K562 (cell line): ENCODE measurements around the gene CCND3. TPM values are rescaled to one million over a fixed set of nuclear protein-coding genes. Genes with fewer than 3 reads are reported as not detected.

Experiments used
- BDP1 ChIP-seq: IDR thresholded peaks from 3 replicates; pipeline ENCODE4 v1.6.1; 2011; ENCODE audit not compliant: insufficient read length, insufficient read depth
- BRCA1 ChIP-seq, 2 experiments: fragments of 450-650 bp in 1 of 2; sonication (generic) in 1 of 2; formaldehyde crosslinking in 1 of 2; IDR thresholded peaks; 2 replicates each; pipeline versions ENCODE4 v1.5.0 to v1.6.1; 2017 to 2020; ENCODE audit warnings: mild to moderate bottlenecking in 1 of 2, missing genetic modification reagents in 1 of 2
- CBFA2T3 ChIP-seq: fragments of 450-650 bp; IDR thresholded peaks from 2 replicates; pipeline ENCODE4 v1.6.1; 2017
- CBX8 ChIP-seq: fragments of 200-600 bp; sonication (generic); IDR thresholded peaks from 2 replicates; pipeline ENCODE4 v1.6.1; 2012; ENCODE audit warnings: borderline replicate concordance, mixed run types, low read depth, mild to moderate bottlenecking, moderate library complexity, mixed read lengths, low read length, control low read depth, inconsistent platforms; ENCODE audit not compliant: poor library complexity, severe bottlenecking; ENCODE audit errors: extremely low read depth
- EP300 ChIP-seq: IDR thresholded peaks from 2 replicates; pipeline ENCODE4 v1.6.1; 2012; ENCODE audit warnings: low read length, improper control_type of control experiment
- ETV6 ChIP-seq, 3 experiments: fragments of 150-350 bp in 1 of 3; sonication (generic) in 1 of 3; formaldehyde crosslinking in 1 of 3; IDR thresholded peaks; 2 replicates each; pipeline versions ENCODE4 v1.6.1 to v1.8.0; 2014 to 2022; ENCODE audit warnings: borderline replicate concordance in 2 of 3, low read depth in 2 of 3, antibody characterized with exemption in 1 of 3, low read length in 1 of 3, mild to moderate bottlenecking in 1 of 3, missing genetic modification reagents in 1 of 3
- FUS ChIP-seq: fragments of 200-400 bp; formaldehyde crosslinking; optimal IDR thresholded peaks from 2 replicates; pipeline ENCODE3; 2017; ENCODE audit warnings: low read depth, low read length
- GATAD2A ChIP-seq: fragments of 450-650 bp; IDR thresholded peaks from 2 replicates; pipeline ENCODE4 v1.6.1; 2017
- HINFP ChIP-seq: fragments of 450-650 bp; conservative IDR thresholded peaks from 2 replicates; pipeline ENCODE4 v1.6.1; 2016; ENCODE audit warnings: missing genetic modification characterization, low read depth, mild to moderate bottlenecking, control low read depth, missing compliant biosample characterization
- IRF9 ChIP-seq: fragments of 450-650 bp; IDR thresholded peaks from 2 replicates; pipeline ENCODE4 v1.6.1; 2016; ENCODE audit warnings: missing biosample characterization, missing genetic modification characterization
- KDM2B ChIP-seq: fragments of 250-450 bp; sonication (Bioruptor Pico); IDR thresholded peaks from 2 replicates; pipeline ENCODE4 v1.8.0; 2021; ENCODE audit warnings: mild to moderate bottlenecking, moderate library complexity
- KDM4B ChIP-seq, 2 experiments: fragments of 450-650 bp in 1 of 2; sonication (generic) in 1 of 2; IDR thresholded peaks; 2 replicates each; pipeline ENCODE4 v1.6.1; 2016 to 2017; ENCODE audit warnings: borderline replicate concordance in 2 of 2, antibody characterized with exemption in 1 of 2, low read depth in 1 of 2, mild to moderate bottlenecking in 1 of 2
- MAZ ChIP-seq, 2 experiments: fragments of 450-650 bp in 1 of 2; sonication (generic) in 1 of 2; formaldehyde crosslinking; IDR thresholded peaks in 1 of 2; conservative IDR thresholded peaks in 1 of 2; 2 replicates each; pipeline versions ENCODE4 v1.4.0 to v1.5.0; 2020; ENCODE audit warnings: mild to moderate bottlenecking in 1 of 2, missing genetic modification reagents in 1 of 2
- MCM2 ChIP-seq: fragments of 450-650 bp; IDR thresholded peaks from 2 replicates; pipeline ENCODE4 v1.6.1; 2017; ENCODE audit warnings: low read depth, mild to moderate bottlenecking
- MED1 ChIP-seq: sonication (generic); formaldehyde crosslinking; IDR thresholded peaks from 2 replicates; pipeline ENCODE4 v1.8.1; 2023; ENCODE audit warnings: missing genetic modification reagents, borderline replicate concordance
- MTA2 ChIP-seq: fragments of 450-650 bp; IDR thresholded peaks from 2 replicates; pipeline ENCODE4 v1.6.1; 2016; ENCODE audit warnings: low read depth
- PPARD ChIP-seq: fragments of 250-450 bp; sonication (Bioruptor Pico); IDR thresholded peaks from 2 replicates; pipeline ENCODE4 v1.8.0; 2022; ENCODE audit warnings: inconsistent platforms, mild to moderate bottlenecking, moderate library complexity
- RBFOX2 ChIP-seq: fragments of 200-400 bp; formaldehyde crosslinking; IDR thresholded peaks from 2 replicates; pipeline ENCODE4 v1.6.1; 2017; ENCODE audit warnings: low read depth, mild to moderate bottlenecking, low read length, moderate library complexity
- RBM15 ChIP-seq: fragments of 200-400 bp; formaldehyde crosslinking; IDR thresholded peaks from 2 replicates; pipeline ENCODE4 v1.6.1; 2018; ENCODE audit warnings: mild to moderate bottlenecking, low read length, moderate library complexity; ENCODE audit not compliant: insufficient read depth
- ZNF217 ChIP-seq: sonication (generic); formaldehyde crosslinking; IDR thresholded peaks from 2 replicates; pipeline ENCODE4 v1.8.0; 2022; ENCODE audit warnings: mild to moderate bottlenecking, missing genetic modification reagents
- ZNF263 ChIP-seq: sonication (generic); formaldehyde crosslinking; IDR thresholded peaks from 2 replicates; pipeline ENCODE4 v1.8.0; 2022; ENCODE audit warnings: mild to moderate bottlenecking, missing genetic modification reagents, borderline replicate concordance
- ZNF583 ChIP-seq: fragments of 250-450 bp; sonication (Bioruptor Pico); IDR thresholded peaks from 2 replicates; pipeline ENCODE4 v1.4.0; 2020
- polyA plus RNA-seq, 8 experiments: library from polyadenylated mRNA; depleted of rRNA in 4 of 8; stranded (reverse) in 5 of 8; unstranded in 3 of 8; fragments of >200 nt; fragmentation: Nextera tagmentation in 2 of 8; fragmentation: Illumina TruSeq in 1 of 8; extraction: Ambion mirVana in 2 of 8; extraction: Trizol in 1 of 8; gene quantifications; 2 replicates each; pipeline versions ENCODE4 v1.2.1 to v1.2.3, GENCODE V29; 2011 to 2014; ENCODE audit warnings: inconsistent platforms in 1 of 8, missing spikeins in 1 of 8
- total RNA-seq, 7 experiments: library from RNA; depleted of rRNA in 6 of 7; stranded (reverse); fragments of >200 nt in 6 of 7; fragmentation: Illumina TruSeq in 2 of 7; extraction: Trizol in 2 of 7; gene quantifications; 2 replicates each; pipeline versions ENCODE4 v1.2.1 to v1.2.3, GENCODE V29; 2011 to 2021; ENCODE audit warnings: low replicate concordance in 1 of 7
- TF ChIP-seq, protein P1 (sequence below): sonication (generic); formaldehyde crosslinking; IDR thresholded peaks from 2 replicates; pipeline ENCODE4 v1.8.0; 2022; ENCODE audit warnings: mild to moderate bottlenecking, low read depth, missing genetic modification reagents
- TF ChIP-seq, protein P2 (sequence below): fragments of 200-800 bp; sonication (Bioruptor generic); IDR thresholded peaks from 2 replicates; pipeline ENCODE4 v1.6.1; 2017; ENCODE audit warnings: missing genetic modification characterization, missing compliant biosample characterization

Gene CCND3
- total and polyA plus RNA-seq, 9 of the 15 experiments (the other 6 are each of a cell fraction or from before 2014, with no cell fraction given), result 21.5 to 204 (median 97.4) TPM

GRCh38 chr6:41957117-41957516 is 15.5 kb upstream of the CCND3 start (continued):
- TF ChIP-seq CBX8, result no peak
- TF ChIP-seq PPARD (CRISPR knock-in tag), result no peak
- TF ChIP-seq CBFA2T3, result peak; percentile 95
- no peak for TF ChIP-seq BRCA1 (IDR thresholded peaks at IDR 0.05)
- no peak for TF ChIP-seq BRCA1 (CRISPR knock-in tag; IDR thresholded peaks at IDR 0.05)
- TF ChIP-seq FUS, result no peak
- TF ChIP-seq ETV6 (IDR thresholded peaks at IDR 0.05; ENCODE audit: borderline replicate concordance in 1 of 2, low read depth in 2 of 2, low read length in 1 of 2), result no peak
- TF ChIP-seq ETV6 (CRISPR knock-in tag; IDR thresholded peaks at IDR 0.05; ENCODE audit: borderline replicate concordance), result no peak
- no peak for TF ChIP-seq MCM2
- TF ChIP-seq BDP1, result no peak
- TF ChIP-seq, protein P1, sequence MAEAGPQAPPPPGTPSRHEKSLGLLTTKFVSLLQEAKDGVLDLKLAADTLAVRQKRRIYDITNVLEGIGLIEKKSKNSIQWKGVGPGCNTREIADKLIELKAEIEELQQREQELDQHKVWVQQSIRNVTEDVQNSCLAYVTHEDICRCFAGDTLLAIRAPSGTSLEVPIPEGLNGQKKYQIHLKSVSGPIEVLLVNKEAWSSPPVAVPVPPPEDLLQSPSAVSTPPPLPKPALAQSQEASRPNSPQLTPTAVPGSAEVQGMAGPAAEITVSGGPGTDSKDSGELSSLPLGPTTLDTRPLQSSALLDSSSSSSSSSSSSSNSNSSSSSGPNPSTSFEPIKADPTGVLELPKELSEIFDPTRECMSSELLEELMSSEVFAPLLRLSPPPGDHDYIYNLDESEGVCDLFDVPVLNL (CRISPR knock-in tag), result no peak
- peak; percentile 57; the same call in 1 of the 2 replicates for TF ChIP-seq MTA2
- TF ChIP-seq ZNF217 (CRISPR knock-in tag), result no peak
- no peak for TF ChIP-seq KDM4B (IDR thresholded peaks at IDR 0.05; ENCODE audit: borderline replicate concordance in 2 of 2, low read depth in 1 of 2)
- TF ChIP-seq KDM2B, result no peak
- peak; percentile 80 for TF ChIP-seq EP300
- no peak for TF ChIP-seq MAZ (CRISPR knock-in tag; conservative IDR thresholded peaks at IDR 0.05 in 1 of 2, IDR thresholded peaks at IDR 0.05 in 1 of 2)
- TF ChIP-seq GATAD2A, result peak; percentile 74; the same call in 1 of the 2 replicates
- TF ChIP-seq IRF9, result no peak
- TF ChIP-seq RBM15, result no peak
- TF ChIP-seq ZNF263, result no peak
- no peak for TF ChIP-seq ZNF583 (CRISPR knock-in tag)
- TF ChIP-seq, protein P2, sequence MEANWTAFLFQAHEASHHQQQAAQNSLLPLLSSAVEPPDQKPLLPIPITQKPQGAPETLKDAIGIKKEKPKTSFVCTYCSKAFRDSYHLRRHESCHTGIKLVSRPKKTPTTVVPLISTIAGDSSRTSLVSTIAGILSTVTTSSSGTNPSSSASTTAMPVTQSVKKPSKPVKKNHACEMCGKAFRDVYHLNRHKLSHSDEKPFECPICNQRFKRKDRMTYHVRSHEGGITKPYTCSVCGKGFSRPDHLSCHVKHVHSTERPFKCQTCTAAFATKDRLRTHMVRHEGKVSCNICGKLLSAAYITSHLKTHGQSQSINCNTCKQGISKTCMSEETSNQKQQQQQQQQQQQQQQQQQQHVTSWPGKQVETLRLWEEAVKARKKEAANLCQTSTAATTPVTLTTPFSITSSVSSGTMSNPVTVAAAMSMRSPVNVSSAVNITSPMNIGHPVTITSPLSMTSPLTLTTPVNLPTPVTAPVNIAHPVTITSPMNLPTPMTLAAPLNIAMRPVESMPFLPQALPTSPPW (CRISPR knock-in tag), result 0 out of 2 replicates have a peak, but pooled peaks have one; percentile 13
- TF ChIP-seq MED1 (CRISPR knock-in tag), result no peak
- TF ChIP-seq HINFP (tag), result no peak
- TF ChIP-seq RBFOX2, result no peak
